Keratinocyte (primary cell): Measurements from ENCODE around the gene MIF4GD. TPM values are rescaled to one million over a fixed set of nuclear protein-coding genes. Genes with fewer than 3 reads are reported as not detected.

Experiments used
- DNase-seq: peaks from one replicate; pipeline ENCODE4 v3.0.0-alpha.2; 2011; ENCODE audit warnings: low read depth, missing footprints, low spot score
- FAIRE-seq: peaks from 2 replicates; lab custom pipeline; 2011; peaks lifted over from hg19 to GRCh38; lab: Jason Lieb, UNC
- H2AFZ ChIP-seq: 2 replicates; pipeline ENCODE4 v1.6.0; 2012; ENCODE audit warnings: low read length, control low read depth, inconsistent platforms; ENCODE audit not compliant: control insufficient read depth
- H3K27ac ChIP-seq: 2 replicates; pipeline ENCODE4 v1.5.1; 2011; ENCODE audit warnings: low read length; ENCODE audit not compliant: control insufficient read depth, insufficient read depth
- H3K27me3 ChIP-seq: 3 replicates; pipeline ENCODE4 v1.6.0; 2011; ENCODE audit warnings: low read length; ENCODE audit not compliant: control insufficient read depth, insufficient read depth; ENCODE audit errors: extremely low read depth
- H3K36me3 ChIP-seq, 2 experiments: 2 replicates in 1 of 2; 3 replicates in 1 of 2; pipeline ENCODE4 v1.5.1; 2011; ENCODE audit warnings: low read length in 2 of 2, mild to moderate bottlenecking in 1 of 2; ENCODE audit not compliant: control insufficient read depth in 2 of 2, insufficient read depth in 2 of 2; ENCODE audit errors: extremely low read depth in 1 of 2
- H3K4me1 ChIP-seq: 3 replicates; pipeline ENCODE4 v1.5.1; 2011; ENCODE audit warnings: low read length; ENCODE audit not compliant: control insufficient read depth, insufficient read depth; ENCODE audit errors: extremely low read depth
- H3K4me2 ChIP-seq: 3 replicates; pipeline ENCODE4 v1.6.0; 2011; ENCODE audit warnings: low read depth, low read length; ENCODE audit not compliant: control insufficient read depth, insufficient read depth; ENCODE audit errors: extremely low read depth
- H3K4me3 ChIP-seq, 3 experiments: fragments of 200-600 bp in 1 of 3; sonication (generic) in 1 of 3; 2 replicates in 2 of 3; 3 replicates in 1 of 3; pipeline ENCODE4 v1.5.1; 2011 to 2016; ENCODE audit warnings: low read length in 3 of 3, mild to moderate bottlenecking in 3 of 3, control low read depth in 2 of 3, inconsistent platforms in 1 of 3, low read depth in 1 of 3, mixed read lengths in 1 of 3, mixed run types in 1 of 3, moderate library complexity in 1 of 3; ENCODE audit not compliant: control insufficient read depth in 2 of 3, insufficient read depth in 2 of 3; ENCODE audit errors: extremely low read depth in 1 of 3
- H3K79me2 ChIP-seq: 2 replicates; pipeline ENCODE4 v1.6.0; 2012; ENCODE audit warnings: low read length; ENCODE audit not compliant: control insufficient read depth, insufficient read depth
- H3K9ac ChIP-seq: 3 replicates; pipeline ENCODE4 v1.6.0; 2011; ENCODE audit warnings: low read length; ENCODE audit not compliant: control insufficient read depth, insufficient read depth; ENCODE audit errors: extremely low read depth
- H3K9me1 ChIP-seq: 3 replicates; pipeline ENCODE4 v1.6.0; 2011; ENCODE audit warnings: low read length; ENCODE audit not compliant: control insufficient read depth, insufficient read depth; ENCODE audit errors: extremely low read depth
- H3K9me3 ChIP-seq: 2 replicates; pipeline ENCODE4 v1.5.1; 2012; ENCODE audit warnings: low read depth, low read length; ENCODE audit not compliant: control insufficient read depth
- H4K20me1 ChIP-seq: 3 replicates; pipeline ENCODE4 v1.6.0; 2011; ENCODE audit warnings: low read length; ENCODE audit not compliant: control insufficient read depth, insufficient read depth; ENCODE audit errors: extremely low read depth
- EZH2 ChIP-seq: IDR thresholded peaks from one replicate; pipeline ENCODE4 v1.6.1; 2012; ENCODE audit warnings: inconsistent platforms, mild to moderate bottlenecking, low read length, moderate library complexity
- dilution Hi-C: fragments of 300-500 bp; cut with MboI; formaldehyde crosslinking; loops from one replicate; pipeline ENCODE4 v1.7.0; 2020; ENCODE audit warnings: low sequenced_read_pairs; ENCODE audit not compliant: extremely low pct_ligation_motif_present
- polyA plus RNA-seq, 5 experiments: library from polyadenylated mRNA; depleted of rRNA in 3 of 5; stranded (reverse) in 3 of 5; stranded (forward) in 1 of 5; unstranded in 1 of 5; fragments of >200 nt; gene quantifications; 1 replicate in 1 of 5; 2 replicates in 3 of 5; 3 replicates in 1 of 5; pipeline versions ENCODE4 v1.2.1 to v1.2.3, GENCODE V29; 2011 to 2012; ENCODE audit warnings: missing spikeins in 2 of 5, low read depth in 1 of 5, low replicate concordance in 1 of 5
- TF ChIP-seq, protein P1 (sequence below), 3 experiments: IDR thresholded peaks in 1 of 3; conservative IDR thresholded peaks in 1 of 3; optimal IDR thresholded peaks in 1 of 3; 2 replicates in 2 of 3; 3 replicates in 1 of 3; pipeline versions ENCODE3 to v1.5.1; 2011; ENCODE audit warnings: low read length in 3 of 3, mild to moderate bottlenecking in 3 of 3, moderate library complexity in 2 of 3, control low read depth in 1 of 3, inconsistent platforms in 1 of 3; ENCODE audit not compliant: insufficient read depth in 2 of 3; ENCODE audit errors: extremely low read depth in 1 of 3

The MIF4GD gene
- polyA plus RNA-seq, 1 donor (not counting 4 experiments of a cell fraction or from before 2014, with no cell fraction given) = 15.9 TPM

DNA sequence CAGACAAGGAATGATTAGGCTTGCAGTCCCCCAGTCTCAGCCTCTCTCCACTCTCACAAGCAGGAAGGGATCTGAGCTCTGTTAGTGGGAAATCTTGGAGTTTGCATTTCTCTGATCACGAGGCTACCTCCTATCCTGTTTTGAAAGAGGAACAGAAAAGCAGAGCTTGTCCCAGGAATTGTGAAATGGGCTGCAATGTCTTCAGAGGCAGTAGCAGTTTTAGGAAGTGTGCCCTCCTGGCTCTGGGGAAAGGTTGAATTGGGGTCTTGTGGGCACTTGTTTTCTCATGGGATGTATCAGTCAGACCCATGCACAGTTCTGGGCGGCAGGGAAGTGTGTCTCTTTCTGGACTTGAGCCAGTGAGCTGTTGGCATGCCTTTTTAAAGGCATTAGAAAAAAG is 42.7 kb downstream of the MIF4GD start:
- H3K27me3 ChIP-seq = no peaks in the 10 kb centered on the region
- no peak overlapping the region for H3K27ac ChIP-seq
- H4K20me1 ChIP-seq = no peaks in the 10 kb centered on the region
- no peaks in the 10 kb centered on the region for H3K79me2 ChIP-seq
- no peaks in the 10 kb centered on the region for H3K4me1 ChIP-seq
- DNase-seq (no peak), FAIRE-seq (no peak)
- H3K4me3 ChIP-seq = no peak overlapping the region
- no peak overlapping the region for H2AFZ ChIP-seq
- no peak overlapping the region for H3K4me2 ChIP-seq
- H3K36me3 ChIP-seq = peaks cover 48 to 55% of the 10 kb centered on the region in 2 experiments
- H3K9me3 ChIP-seq = no peaks in the 10 kb centered on the region
- no peaks in the 10 kb centered on the region for H3K9me1 ChIP-seq
- dilution Hi-C loops = no loop called here
- TF ChIP-seq, protein P1, sequence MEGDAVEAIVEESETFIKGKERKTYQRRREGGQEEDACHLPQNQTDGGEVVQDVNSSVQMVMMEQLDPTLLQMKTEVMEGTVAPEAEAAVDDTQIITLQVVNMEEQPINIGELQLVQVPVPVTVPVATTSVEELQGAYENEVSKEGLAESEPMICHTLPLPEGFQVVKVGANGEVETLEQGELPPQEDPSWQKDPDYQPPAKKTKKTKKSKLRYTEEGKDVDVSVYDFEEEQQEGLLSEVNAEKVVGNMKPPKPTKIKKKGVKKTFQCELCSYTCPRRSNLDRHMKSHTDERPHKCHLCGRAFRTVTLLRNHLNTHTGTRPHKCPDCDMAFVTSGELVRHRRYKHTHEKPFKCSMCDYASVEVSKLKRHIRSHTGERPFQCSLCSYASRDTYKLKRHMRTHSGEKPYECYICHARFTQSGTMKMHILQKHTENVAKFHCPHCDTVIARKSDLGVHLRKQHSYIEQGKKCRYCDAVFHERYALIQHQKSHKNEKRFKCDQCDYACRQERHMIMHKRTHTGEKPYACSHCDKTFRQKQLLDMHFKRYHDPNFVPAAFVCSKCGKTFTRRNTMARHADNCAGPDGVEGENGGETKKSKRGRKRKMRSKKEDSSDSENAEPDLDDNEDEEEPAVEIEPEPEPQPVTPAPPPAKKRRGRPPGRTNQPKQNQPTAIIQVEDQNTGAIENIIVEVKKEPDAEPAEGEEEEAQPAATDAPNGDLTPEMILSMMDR (optimal IDR thresholded peaks at IDR 0.05 in 1 of 3, IDR thresholded peaks at IDR 0.05 in 1 of 3, conservative IDR thresholded peaks at IDR 0.05 in 1 of 3; ENCODE audit: extremely low read depth in 1 of 3, insufficient read depth in 2 of 3, low read length in 3 of 3) = no peak
- no peak for TF ChIP-seq EZH2
- no peak overlapping the region for H3K9ac ChIP-seq

DNA sequence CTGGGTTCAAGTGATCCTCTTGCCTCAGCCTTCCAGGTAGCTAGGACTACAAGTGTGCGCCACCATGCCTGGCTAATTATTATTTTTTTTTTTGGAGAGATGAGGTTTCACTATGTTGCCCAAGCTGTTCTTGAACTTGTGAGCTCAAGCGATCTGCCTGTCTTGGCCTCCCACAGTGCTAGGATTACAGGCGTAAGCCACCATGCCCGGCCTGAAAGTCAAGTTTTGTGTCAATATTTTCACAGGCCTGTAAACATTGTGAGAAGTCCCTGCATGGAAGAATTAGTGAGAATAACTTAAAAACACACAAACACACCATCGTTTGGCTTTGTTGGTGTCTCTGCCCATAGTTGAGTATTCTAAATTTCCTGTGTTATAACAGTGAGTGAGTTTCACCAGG is 43.3 kb downstream of the MIF4GD start:
- Histone ChIP-seq H3K9me3 (no peaks in the 10 kb centered on the region), H3K4me1 (no peaks in the 10 kb centered on the region), H3K4me3 (no peak overlapping the region), H3K36me3 (peaks cover 45 to 54% of the 10 kb centered on the region in 2 experiments), H2AFZ (no peak overlapping the region), H3K4me2 (no peak overlapping the region), H3K9me1 (no peaks in the 10 kb centered on the region), H3K27me3 (no peaks in the 10 kb centered on the region), H3K79me2 (no peaks in the 10 kb centered on the region), H4K20me1 (no peaks in the 10 kb centered on the region), H3K27ac (no peak overlapping the region), H3K9ac (no peak overlapping the region)
- FAIRE-seq (no peak), DNase-seq (no peak)
- dilution Hi-C loops = no loop called here
- no peak for TF ChIP-seq EZH2
- TF ChIP-seq, protein P1 (optimal IDR thresholded peaks at IDR 0.05 in 1 of 3, IDR thresholded peaks at IDR 0.05 in 1 of 3, conservative IDR thresholded peaks at IDR 0.05 in 1 of 3; ENCODE audit: extremely low read depth in 1 of 3, insufficient read depth in 2 of 3, low read length in 3 of 3) = no peak
